ENCODE data around the gene MT3.

The MT3 gene

GRCh38 chr16:56631832-56632155, 42.5 kb downstream of the MT3 start:
- no peak for TF ChIP-seq CTCF (IDR thresholded peaks at IDR 0.05)

DNA sequence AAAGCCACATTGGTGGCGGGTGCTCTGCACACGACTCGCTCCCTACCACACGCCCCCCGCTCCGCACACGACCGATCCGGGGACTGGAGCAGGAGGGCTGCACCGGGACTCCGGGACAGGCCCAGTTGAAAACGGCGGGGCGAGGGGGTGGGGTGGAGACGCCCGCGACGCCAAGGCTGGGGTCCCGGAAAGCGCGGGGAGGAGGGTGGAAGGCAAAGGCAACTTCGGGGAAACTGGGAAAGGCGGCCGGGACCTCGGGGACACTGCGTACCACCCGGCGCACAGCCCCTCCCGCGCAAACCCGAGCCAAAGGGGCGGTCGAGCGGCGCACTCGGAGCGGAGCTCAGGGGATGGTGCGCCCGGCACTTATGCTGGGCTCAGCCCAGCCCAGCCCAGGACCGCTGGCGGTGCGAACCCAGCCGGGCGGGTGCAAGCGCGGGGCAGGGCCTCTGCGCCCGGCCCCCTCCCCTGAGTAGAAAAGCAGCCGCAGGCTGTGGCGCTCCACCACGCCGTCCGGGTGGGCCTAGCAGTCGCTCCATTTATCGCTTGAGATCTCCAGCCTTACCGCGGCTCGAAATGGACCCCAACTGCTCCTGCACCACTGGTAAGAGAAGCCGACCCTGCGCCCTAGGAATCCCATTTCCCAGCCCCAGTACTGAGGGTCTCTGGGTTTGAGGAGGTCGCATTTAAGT, 43.0 kb downstream of the MT3 start, which contains the start of gene MT1M:
Gene MT1M, plus strand, starts transcription at position 504 of the 692 bp plus-strand sequence. Its CDS starts 73 bp downstream, at position 577.
- no peak for TF ChIP-seq CTCF (IDR thresholded peaks at IDR 0.05)

DNA sequence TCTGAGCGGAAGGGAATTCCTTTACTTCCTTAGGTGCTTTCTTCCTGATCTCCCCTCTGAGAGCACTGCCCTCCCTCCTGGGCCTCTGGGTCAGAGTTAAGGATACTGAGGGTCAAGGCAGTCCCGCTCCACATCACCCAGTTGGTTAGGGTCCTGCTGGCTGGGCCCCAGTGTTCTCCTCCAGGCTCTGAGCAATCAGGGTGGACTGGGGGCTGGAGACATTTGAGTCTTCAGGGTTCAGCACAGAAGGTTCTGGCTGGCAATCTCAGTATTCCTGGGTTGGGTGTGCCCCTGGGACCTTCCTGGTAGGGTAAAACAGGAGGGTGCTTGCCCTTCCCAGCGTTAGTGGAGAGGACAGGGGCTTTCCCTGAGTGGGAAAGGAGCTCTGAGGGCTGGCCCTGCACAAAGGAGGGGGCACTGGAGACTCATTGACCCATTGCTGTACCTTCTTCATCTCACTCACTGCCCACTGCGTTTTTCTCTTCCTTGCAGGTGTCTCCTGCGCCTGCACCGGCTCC, 43.6 kb downstream of the MT3 start:
- no peak for TF ChIP-seq CTCF (IDR thresholded peaks at IDR 0.05)

- no peak for TF ChIP-seq CTCF (IDR thresholded peaks at IDR 0.05)
These were observed 44.2 kb downstream of the MT3 start for GRCh38 chr16:56633535-56633934.

GRCh38 chr16:56634715-56635440, 45.5 kb downstream of the MT3 start:
- TF ChIP-seq CTCF (IDR thresholded peaks at IDR 0.05): no peak

- TF ChIP-seq CTCF (IDR thresholded peaks at IDR 0.05): no peak
These were observed 46.2 kb downstream of the MT3 start for GRCh38 chr16:56635441-56635967.

- TF ChIP-seq CTCF (IDR thresholded peaks at IDR 0.05): no peak
These were observed 47.5 kb downstream of the MT3 start for GRCh38 chr16:56636616-56637413.
